Activated CD8-positive, alpha-beta T cell treated with anti-CD3 and anti-CD28 coated beads for 36 hours (primary cell): Measurements from ENCODE around the gene CA5A. TPM values are rescaled to one million over a fixed set of nuclear protein-coding genes. Genes with fewer than 3 reads are reported as not detected.
A peak's percentile ranks its signal among the peaks of the same experiment; 100 is the strongest.

ENCODE experiments used
- ATAC-seq: fragments of 200-7000 bp; cut with Tn5 transposase; one replicate; pipeline ENCODE4 v1.10.0; 2021; ENCODE audit warnings: mild to moderate bottlenecking, moderate library complexity
- CTCF ChIA-PET: fragments of 350-600 bp; sonication (Branson Sonifier 250); formaldehyde crosslinking; loops from one replicate; lab custom pipeline; 2021; ENCODE audit warnings: antibody characterized with exemption; lab: Charles Lee
- POLR2A ChIA-PET: fragments of 350-600 bp; sonication (Branson Sonifier 250); formaldehyde crosslinking; loops from one replicate; lab custom pipeline; 2021; ENCODE audit warnings: antibody characterized with exemption; lab: Charles Lee
- DNase-seq: peaks from one replicate; pipeline ENCODE4 v3.0.0-alpha.2; 2020
- H3K27ac Mint-ChIP-seq: one replicate; pipeline ENCODE4 v1.8.0; 2021; ENCODE audit warnings: mild to moderate bottlenecking, mixed read lengths
- H3K27me3 Mint-ChIP-seq: one replicate; pipeline ENCODE4 v1.8.0; 2021; ENCODE audit warnings: mixed read lengths
- H3K36me3 Mint-ChIP-seq: one replicate; pipeline ENCODE4 v1.8.0; 2021; ENCODE audit warnings: low read depth, mixed read lengths
- H3K4me1 Mint-ChIP-seq: one replicate; pipeline ENCODE4 v1.8.0; 2021; ENCODE audit warnings: low read depth, mixed read lengths
- H3K4me3 Mint-ChIP-seq: one replicate; pipeline ENCODE4 v1.8.0; 2021; ENCODE audit warnings: mild to moderate bottlenecking, moderate library complexity, mixed read lengths
- H3K9me3 Mint-ChIP-seq: one replicate; pipeline ENCODE4 v1.8.0; 2021; ENCODE audit warnings: mixed read lengths
- CTCF ChIP-seq: fragments of 200-600 bp; IDR thresholded peaks from one replicate; pipeline ENCODE4 v1.8.0; 2022; ENCODE audit warnings: antibody characterized with exemption, mild to moderate bottlenecking
- intact Hi-C: fragments of 100-400 bp; cut with micrococcal nuclease; formaldehyde crosslinking; loops from one replicate; pipeline ENCODE4 v1.10.0; 2022
- total RNA-seq, 2 experiments: library from RNA; stranded (reverse); gene quantifications; one replicate each; pipeline ENCODE4 v1.2.3, GENCODE V29; 2021

Gene CA5A
- total RNA-seq, 2 experiments from 2014 or later = not detected

DNA sequence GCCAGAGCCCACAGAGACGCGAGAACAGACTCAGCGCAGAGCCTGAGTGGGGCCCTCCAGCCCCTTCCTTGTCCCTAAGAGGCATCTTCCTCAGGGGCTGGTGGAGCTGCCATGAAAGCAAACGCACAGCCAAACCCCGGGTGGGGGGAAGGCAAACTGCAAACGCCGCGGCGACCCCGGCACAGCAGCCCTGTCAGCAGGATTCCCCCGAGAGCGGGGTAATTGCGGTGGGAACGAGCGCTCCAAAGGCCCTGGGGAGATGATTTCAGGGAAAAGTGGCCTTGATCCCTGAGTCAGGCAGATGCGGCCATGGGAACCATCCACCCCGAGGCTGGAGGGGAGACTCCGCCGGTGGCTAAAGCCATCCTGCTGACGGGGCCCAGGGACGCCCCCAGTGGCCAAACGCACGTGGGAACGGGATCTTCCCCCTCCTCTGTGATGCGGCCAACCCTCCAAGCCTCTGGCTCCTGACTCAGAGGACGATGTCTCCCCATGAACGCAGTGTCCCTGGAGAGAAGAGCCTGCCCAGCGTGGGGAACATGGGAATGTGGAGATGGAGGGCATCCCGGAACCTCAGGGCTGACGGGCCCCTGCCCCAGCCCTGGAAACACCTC, 92.1 kb downstream of the CA5A start:
- intact Hi-C loops = no loop called here
- POLR2A ChIA-PET = interaction anchor here (0.6 to 1.0 kb wide), 2 partner anchors 15 to 65 kb away, joined by 3 read pairs; no protein-coding TSS in a partner anchor
- H3K9me3 Mint-ChIP-seq = no peaks in the 10 kb centered on the region
- CTCF ChIA-PET = interaction anchor here (1.3 to 4.5 kb wide), 2 partner anchors 27 to 65 kb away, joined by 5 to 21 read pairs; no protein-coding TSS in a partner anchor
- ATAC-seq (no peak), DNase-seq (no peak)
- no peak for TF ChIP-seq CTCF
- no peaks in the 10 kb centered on the region for H3K27me3 Mint-ChIP-seq
- H3K36me3 Mint-ChIP-seq = peaks cover 56% of the 10 kb centered on the region
- no peak overlapping the region for H3K27ac Mint-ChIP-seq
- peaks cover 19% of the 10 kb centered on the region for H3K4me1 Mint-ChIP-seq
- no peak overlapping the region for H3K4me3 Mint-ChIP-seq

DNA sequence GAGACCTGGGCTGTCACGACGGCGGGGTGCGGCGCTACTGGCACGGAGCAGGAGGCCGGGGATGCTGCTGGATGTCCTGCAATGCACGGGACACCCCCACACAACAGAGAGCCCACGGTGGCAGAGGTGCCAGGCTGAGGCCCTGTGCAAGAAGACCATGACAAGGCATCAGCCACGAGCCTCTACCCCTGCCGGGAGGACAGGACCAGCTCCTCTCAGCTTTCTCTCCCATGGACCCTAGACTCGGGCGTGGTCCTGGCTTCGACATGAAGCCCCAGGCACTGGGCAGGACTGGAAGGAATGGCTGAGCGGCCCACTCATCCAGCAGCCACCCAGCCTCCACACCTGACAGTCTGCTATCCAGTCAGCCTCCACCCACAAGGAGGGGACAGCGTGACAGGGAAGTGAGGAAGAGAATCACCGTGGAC, 92.6 kb downstream of the CA5A start:
- H3K27me3 Mint-ChIP-seq = no peaks in the 10 kb centered on the region

GRCh38 chr16:87842209-87842869, 94.0 kb downstream of the CA5A start:
- Mint-ChIP-seq H3K27ac (peak overlapping the region; percentile 49), H3K9me3 (no peaks in the 10 kb centered on the region), H3K27me3 (no peaks in the 10 kb centered on the region), H3K4me3 (no peak overlapping the region), H3K36me3 (peaks cover 48% of the 10 kb centered on the region), H3K4me1 (peaks cover 17% of the 10 kb centered on the region)
- intact Hi-C loops = no loop called here
- ATAC-seq (no peak), DNase-seq (no peak)
- POLR2A ChIA-PET = interaction anchor here (0.8 to 1.7 kb wide), 3 partner anchors 9 to 23 kb away, joined by 3 to 4 read pairs (median 3); no protein-coding TSS in a partner anchor
- CTCF ChIA-PET = interaction anchor here (1.0 kb wide), 1 partner anchor 64 kb away, joined by 4 read pairs; no protein-coding TSS in a partner anchor
- no peak for TF ChIP-seq CTCF

More for the DNA sequence above, 92.6 kb downstream of the CA5A start:
- H3K9me3 Mint-ChIP-seq = no peaks in the 10 kb centered on the region
- H3K4me3 Mint-ChIP-seq = no peak overlapping the region
- intact Hi-C loops = no loop called here
- H3K36me3 Mint-ChIP-seq = peaks cover 52% of the 10 kb centered on the region
- peaks cover 19% of the 10 kb centered on the region for H3K4me1 Mint-ChIP-seq
- no peak for ATAC-seq
- no peak overlapping the region for H3K27ac Mint-ChIP-seq
- no peak for DNase-seq
- POLR2A ChIA-PET = interaction anchor here (1.3 kb wide), 1 partner anchor 9 kb away, joined by 3 read pairs; no protein-coding TSS in a partner anchor
- CTCF ChIA-PET = interaction anchor here (1.3 to 4.5 kb wide), 2 partner anchors 28 to 64 kb away, joined by 5 to 21 read pairs; no protein-coding TSS in a partner anchor
- no peak for TF ChIP-seq CTCF

DNA sequence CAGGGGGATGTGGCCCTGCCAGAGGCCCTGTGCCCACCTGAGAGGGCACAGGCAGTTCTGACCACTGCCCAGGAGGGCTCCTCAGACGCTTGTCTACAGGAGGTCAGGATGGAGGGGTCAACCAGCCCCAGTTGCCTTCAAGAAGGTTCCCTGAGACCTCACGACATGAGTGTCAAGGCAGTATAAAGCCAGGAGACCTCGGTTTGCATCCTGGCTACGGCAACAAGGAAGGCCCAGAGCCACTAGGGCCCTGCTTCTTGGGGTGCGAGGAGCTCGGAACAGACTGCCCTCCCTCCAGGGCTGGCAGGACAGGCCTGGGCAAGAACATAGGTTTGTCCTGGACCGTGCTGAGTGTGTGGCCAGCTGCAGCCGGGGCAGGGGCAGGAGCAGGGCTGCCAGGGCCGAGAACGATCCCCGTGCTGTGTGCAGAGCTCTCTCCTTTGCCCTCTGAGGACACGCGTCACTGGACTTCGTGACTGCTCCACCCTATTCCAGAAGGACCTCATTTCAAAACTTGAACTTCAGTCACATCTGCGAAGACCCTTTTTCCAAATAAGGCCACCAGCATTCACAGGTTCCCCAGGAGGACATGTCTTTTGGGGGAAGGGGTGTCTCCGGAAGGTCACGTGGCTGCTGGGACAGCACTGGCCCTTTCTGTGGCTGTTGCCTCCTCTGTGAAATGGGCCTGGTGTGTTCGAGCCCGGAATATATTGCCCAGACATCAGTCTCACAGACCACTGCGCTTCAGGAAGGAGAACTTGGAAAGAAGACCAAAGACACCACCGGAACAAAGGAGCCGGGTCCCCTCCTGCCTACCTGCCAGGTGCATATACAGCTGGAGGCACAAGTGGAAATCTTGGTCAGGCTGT, 94.8 kb downstream of the CA5A start:
- intact Hi-C loops = no loop called here
- Mint-ChIP-seq H3K9me3 (no peaks in the 10 kb centered on the region), H3K27ac (no peak overlapping the region), H3K4me1 (peaks cover 17% of the 10 kb centered on the region), H3K4me3 (no peak overlapping the region), H3K36me3 (peaks cover 50% of the 10 kb centered on the region), H3K27me3 (no peaks in the 10 kb centered on the region)
- ChIA-PET CTCF (no interaction called here), POLR2A (interaction anchor here (0.8 to 1.7 kb wide), 3 partner anchors 10 to 63 kb away, joined by 3 to 4 read pairs (median 3); no protein-coding TSS in a partner anchor)
- DNase-seq (no peak), ATAC-seq (no peak)
- no peak for TF ChIP-seq CTCF
